Endothelial cell of umbilical vein (primary cell): ENCODE data around the gene LCLAT1. TPM values are rescaled to one million over a fixed set of nuclear protein-coding genes. Genes with fewer than 3 reads are reported as not detected.

Source experiments
- BruUV-seq: library from RNA; stranded (reverse); fragments of 400-500 nt; replicated peaks from 2 replicates; lab custom pipeline; 2021; lab: Mats Ljungman, UMichigan
- CTCF ChIA-PET: fragments of 300-600, 350-600 bp; sonication (Branson Sonifier 250); formaldehyde crosslinking; loops from one replicate; lab custom pipeline; 2021; ENCODE audit warnings: antibody characterized with exemption, inconsistent platforms; lab: Charles Lee
- POLR2A ChIA-PET: fragments of 300-600, 350-600 bp; sonication (Branson Sonifier 250); formaldehyde crosslinking; loops from one replicate; lab custom pipeline; 2021; ENCODE audit warnings: antibody characterized with exemption, inconsistent platforms; lab: Charles Lee
- DNase-seq: peaks from one replicate; pipeline ENCODE4 v3.0.0-alpha.2; 2011; ENCODE audit warnings: low read depth, low spot score
- FAIRE-seq: peaks from 2 replicates; lab custom pipeline; 2011; peaks lifted over from hg19 to GRCh38; lab: Jason Lieb, UNC
- H2AFZ ChIP-seq: 2 replicates; pipeline ENCODE4 v1.6.0; 2012; ENCODE audit warnings: low read depth, low read length, control low read depth, inconsistent platforms
- H3K27ac ChIP-seq: 2 replicates; pipeline ENCODE4 v1.5.1; 2011; ENCODE audit warnings: low read depth, mild to moderate bottlenecking, control low read depth, low read length, moderate library complexity; ENCODE audit not compliant: insufficient read depth
- H3K27me3 ChIP-seq, 2 experiments: 2 replicates each; pipeline versions ENCODE4 v1.6.0 to v1.6.1; 2011; ENCODE audit warnings: low read length in 2 of 2, mixed read lengths in 1 of 2; ENCODE audit not compliant: control insufficient read depth in 2 of 2, insufficient read depth in 2 of 2
- H3K36me3 ChIP-seq, 2 experiments: 2 replicates in 1 of 2; 3 replicates in 1 of 2; pipeline ENCODE4 v1.5.1; 2011; ENCODE audit warnings: low read length in 2 of 2, mild to moderate bottlenecking in 1 of 2, moderate library complexity in 1 of 2; ENCODE audit not compliant: control insufficient read depth in 2 of 2, insufficient read depth in 2 of 2; ENCODE audit errors: extremely low read depth in 1 of 2
- H3K4me1 ChIP-seq: 3 replicates; pipeline ENCODE4 v1.5.1; 2011; ENCODE audit warnings: mild to moderate bottlenecking, low read length; ENCODE audit not compliant: control insufficient read depth, insufficient read depth; ENCODE audit errors: extremely low read depth
- H3K4me2 ChIP-seq: 2 replicates; pipeline ENCODE4 v1.6.1; 2011; ENCODE audit warnings: low read length, control low read depth, mixed read lengths; ENCODE audit not compliant: insufficient read depth
- H3K4me3 ChIP-seq, 3 experiments: fragments of 200-600 bp in 1 of 3; sonication (generic), shearing (Covaris generic) in 1 of 3; replicated peaks in 1 of 3; 2 replicates each; pipeline ENCODE4 v1.5.1; 2011 to 2016; ENCODE audit warnings: control low read depth in 3 of 3, low read length in 3 of 3, mild to moderate bottlenecking in 2 of 3, inconsistent platforms in 1 of 3, low read depth in 1 of 3, moderate library complexity in 1 of 3; ENCODE audit not compliant: insufficient read depth in 1 of 3
- H3K79me2 ChIP-seq: 2 replicates; pipeline ENCODE4 v1.6.0; 2012; ENCODE audit warnings: low read length, inconsistent platforms; ENCODE audit not compliant: control insufficient read depth, insufficient read depth
- H3K9ac ChIP-seq: replicated peaks from 2 replicates; pipeline ENCODE3; 2011; ENCODE audit warnings: low read length, control low read depth; ENCODE audit not compliant: insufficient read depth; ENCODE audit errors: extremely low read depth
- H3K9me1 ChIP-seq: replicated peaks from 3 replicates; pipeline ENCODE4 v1.6.0; 2011; ENCODE audit warnings: mild to moderate bottlenecking, low read length; ENCODE audit not compliant: control insufficient read depth, insufficient read depth; ENCODE audit errors: extremely low read depth
- H3K9me3 ChIP-seq: replicated peaks from 2 replicates; pipeline ENCODE4 v1.5.1; 2012; ENCODE audit warnings: low read length, inconsistent platforms; ENCODE audit not compliant: control insufficient read depth, insufficient read depth
- H4K20me1 ChIP-seq: replicated peaks from 2 replicates; pipeline ENCODE3; 2011; ENCODE audit warnings: mild to moderate bottlenecking, low read length; ENCODE audit not compliant: control insufficient read depth, insufficient read depth; ENCODE audit errors: extremely low read depth
- CTCF ChIP-seq, 2 donors: IDR thresholded peaks; 1 replicate in 1 of 2; 2 replicates in 1 of 2; pipeline ENCODE4 v1.5.1; 2011; ENCODE audit warnings: low read length in 2 of 2, mild to moderate bottlenecking in 2 of 2, moderate library complexity in 2 of 2, control low read depth in 1 of 2, inconsistent platforms in 1 of 2, low read depth in 1 of 2; ENCODE audit not compliant: insufficient read depth in 1 of 2; ENCODE audit errors: extremely low read depth in 1 of 2
- EZH2 ChIP-seq: IDR thresholded peaks from 2 replicates; pipeline ENCODE4 v1.6.1; 2012; ENCODE audit warnings: borderline replicate concordance, low read depth, mild to moderate bottlenecking, moderate library complexity, low read length, inconsistent platforms; ENCODE audit not compliant: severe bottlenecking
- FOS ChIP-seq: IDR thresholded peaks from 2 replicates; pipeline ENCODE4 v1.6.1; 2011; ENCODE audit warnings: mild to moderate bottlenecking, low read length, moderate library complexity, borderline replicate concordance; ENCODE audit not compliant: insufficient read depth
- GATA2 ChIP-seq: IDR thresholded peaks from 2 replicates; pipeline ENCODE4 v1.7.0; 2011; ENCODE audit warnings: low read depth, mild to moderate bottlenecking, moderate library complexity, mixed read lengths, low read length; ENCODE audit not compliant: insufficient read length, insufficient read depth
- JUN ChIP-seq: IDR thresholded peaks from 2 replicates; pipeline ENCODE4 v1.6.1; 2011; ENCODE audit warnings: borderline replicate concordance, low read depth; ENCODE audit not compliant: insufficient read length, insufficient read depth
- MAX ChIP-seq: IDR thresholded peaks from 2 replicates; pipeline ENCODE4 v1.6.1; 2011; ENCODE audit not compliant: insufficient read depth, insufficient read length
- MYC ChIP-seq: IDR thresholded peaks from one replicate; pipeline ENCODE4 v1.6.1; 2011; ENCODE audit warnings: mild to moderate bottlenecking, low read depth, low read length
- POLR2A ChIP-seq: IDR thresholded peaks from 2 replicates; pipeline ENCODE4 v1.6.1; 2012; ENCODE audit warnings: low read depth, mild to moderate bottlenecking, control low read depth, low read length
- POLR2AphosphoS5 ChIP-seq: IDR thresholded peaks from 2 replicates; pipeline ENCODE4 v1.6.1; 2012; ENCODE audit warnings: low read depth, mild to moderate bottlenecking, control low read depth, low read length, moderate library complexity; ENCODE audit not compliant: insufficient read depth
- dilution Hi-C: fragments of 300-500 bp; cut with MboI; formaldehyde crosslinking; loops from one replicate; pipeline ENCODE4 v1.15.0; 2019; ENCODE audit warnings: low sequenced_read_pairs; ENCODE audit not compliant: extremely low pct_ligation_motif_present
- intact Hi-C: fragments of 100-400 bp; cut with micrococcal nuclease; formaldehyde crosslinking; loops from one replicate; pipeline ENCODE4 v1.10.0; 2022
- polyA plus RNA-seq, 4 experiments: library from polyadenylated mRNA; depleted of rRNA in 3 of 4; stranded (reverse) in 3 of 4; unstranded in 1 of 4; fragments of >200 nt; gene quantifications; 2 replicates each; pipeline versions ENCODE4 v1.2.1 to v1.2.3, GENCODE V29; 2011 to 2012; ENCODE audit warnings: missing spikeins in 1 of 4
- total RNA-seq: library from RNA; stranded (reverse); gene quantifications from 2 replicates; pipeline ENCODE4 v1.2.3, GENCODE V29; 2021

Gene LCLAT1
- total and polyA plus RNA-seq, 2 donors (not counting 3 experiments of a cell fraction or from before 2014, with no cell fraction given): 6.1 to 20.8 TPM

- intact Hi-C loops: no loop called here
- Histone ChIP-seq H3K27ac (no peak overlapping the region), H3K27me3 (no peaks in the 10 kb centered on the region), H4K20me1 (no peaks in the 10 kb centered on the region), H3K4me2 (no peak overlapping the region), H3K9me3 (no peaks in the 10 kb centered on the region), H3K9me1 (no peaks in the 10 kb centered on the region), H3K4me1 (no peaks in the 10 kb centered on the region), H3K4me3 (no peak overlapping the region), H3K36me3 (no peaks in the 10 kb centered on the region), H3K9ac (no peak overlapping the region), H2AFZ (no peak overlapping the region), H3K79me2 (peaks cover 2% of the 10 kb centered on the region)
- DNase-seq (no peak), FAIRE-seq (no peak)
- ChIA-PET POLR2A (no interaction called here), CTCF (no interaction called here)
- dilution Hi-C loops: no loop called here
- no TSS peak for BruUV-seq
- no peak for TF ChIP-seq MAX
- TF ChIP-seq GATA2: no peak
- TF ChIP-seq CTCF (IDR thresholded peaks at IDR 0.05; ENCODE audit: extremely low read depth in 1 of 2, insufficient read depth in 1 of 2, low read depth in 1 of 2, low read length in 2 of 2): no peak
- no peak for TF ChIP-seq JUN
- TF ChIP-seq MYC: no peak
- TF ChIP-seq POLR2A: no peak
- no peak for TF ChIP-seq EZH2
- no peak for TF ChIP-seq POLR2AphosphoS5
- TF ChIP-seq FOS: no peak
Observed at GRCh38 chr2:30481323-30481800, 34.3 kb downstream of the LCLAT1 start.
